Mucosa of descending colon (tissue), 3 donors: Measurements from ENCODE around the gene APBA2. TPM values are rescaled to one million over a fixed set of nuclear protein-coding genes. Genes with fewer than 3 reads are reported as not detected.

ENCODE experiments used
- ATAC-seq: fragments of 200-7000 bp; cut with Tn5 transposase; one replicate; pipeline ENCODE4 v1.9.1; 2020; ENCODE audit warnings: mild to moderate bottlenecking, moderate library complexity
- DNase-seq, 3 donors: peaks; one replicate each; pipeline ENCODE4 v3.0.0-alpha.2; 2020
- H3K36me3 ChIP-seq: fragments of 200-600 bp; one replicate; pipeline ENCODE4 v1.8.0; 2021; ENCODE audit warnings: low read depth, mild to moderate bottlenecking
- H3K4me1 ChIP-seq: fragments of 200-600 bp; one replicate; pipeline ENCODE4 v1.8.0; 2021; ENCODE audit warnings: low read depth, mild to moderate bottlenecking
- H3K4me3 ChIP-seq: fragments of 200-600 bp; one replicate; pipeline ENCODE4 v1.8.0; 2021; ENCODE audit warnings: mild to moderate bottlenecking
- H3K9me3 ChIP-seq: fragments of 200-600 bp; one replicate; pipeline ENCODE4 v1.8.0; 2021; ENCODE audit warnings: mild to moderate bottlenecking
- CTCF ChIP-seq: fragments of 200-600 bp; IDR thresholded peaks from one replicate; pipeline ENCODE4 v1.8.0; 2022; ENCODE audit warnings: antibody characterized with exemption, mild to moderate bottlenecking
- intact Hi-C, 2 donors: fragments of 100-400 bp; cut with DNase I in 1 of 2; cut with micrococcal nuclease in 1 of 2; formaldehyde crosslinking; loops; one replicate each; pipeline versions ENCODE4 v1.11.0 to v1.11.1; 2022; cut with DNase I, micrococcal nuclease
- total RNA-seq, 3 donors: library from RNA; stranded (reverse); fragmentation: NEBNext Ultra II Directional in 2 of 3; extraction: Animal tissue kit (Norgen Biotek cat#: 25700) in 2 of 3; gene quantifications; one replicate each; pipeline versions ENCODE4 v1.2.1 to v1.2.4, GENCODE V29; 2021 to 2023
- donor health status: DM: no; HTN: no; CAD: no; lungs with moderate emphysema.
- donor health status: DM: no; HTN: no; CAD: no.
- donor health status: DM: no; HTN: yes; CAD: no.

Gene APBA2
- total RNA-seq, 3 donors from 2014 or later, result 0.69 to 2.0 (median 1.2) TPM

- no peaks in the 10 kb centered on the region for H3K4me1 ChIP-seq
- no peaks in the 10 kb centered on the region for H3K9me3 ChIP-seq
- ATAC-seq (no peak), DNase-seq (no peak)
- intact Hi-C loops, result no loop called here
- TF ChIP-seq CTCF, result no peak
- H3K4me3 ChIP-seq, result no peak overlapping the region
- H3K36me3 ChIP-seq, result no peaks in the 10 kb centered on the region
Observed at GRCh38 chr15:28927043-28927442, 41.3 kb downstream of the APBA2 start.

GRCh38 chr15:28929200-28929599, 43.4 kb downstream of the APBA2 start:
- intact Hi-C loops, result no loop called here
- Histone ChIP-seq H3K9me3 (no peaks in the 10 kb centered on the region), H3K4me1 (no peaks in the 10 kb centered on the region), H3K36me3 (no peaks in the 10 kb centered on the region), H3K4me3 (no peak overlapping the region)
- no peak for DNase-seq
- no peak for ATAC-seq
- TF ChIP-seq CTCF, result no peak

GRCh38 chr15:28930011-28930410, 44.2 kb downstream of the APBA2 start:
- no peak for TF ChIP-seq CTCF
- DNase-seq, result no peak
- H3K4me1 ChIP-seq, result no peaks in the 10 kb centered on the region
- no peak for ATAC-seq
- H3K9me3 ChIP-seq, result no peaks in the 10 kb centered on the region
- H3K4me3 ChIP-seq, result no peak overlapping the region
- H3K36me3 ChIP-seq, result no peaks in the 10 kb centered on the region
- intact Hi-C loops, result no loop called here

GRCh38 chr15:28930476-28931291, 44.9 kb downstream of the APBA2 start:
- Histone ChIP-seq H3K36me3 (no peaks in the 10 kb centered on the region), H3K9me3 (no peaks in the 10 kb centered on the region), H3K4me1 (no peaks in the 10 kb centered on the region), H3K4me3 (no peak overlapping the region)
- no peak for ATAC-seq
- no peak for TF ChIP-seq CTCF
- DNase-seq, result no peak
- intact Hi-C loops, result no loop called here

- Histone ChIP-seq H3K4me3 (no peak overlapping the region), H3K36me3 (no peaks in the 10 kb centered on the region), H3K4me1 (no peaks in the 10 kb centered on the region), H3K9me3 (no peaks in the 10 kb centered on the region)
- TF ChIP-seq CTCF, result no peak
- intact Hi-C loops, result no loop called here
- DNase-seq (no peak), ATAC-seq (no peak)
Observed at GRCh38 chr15:28931828-28932227, 46.1 kb downstream of the APBA2 start.
